Measurements from ENCODE around the gene MZB1.
"Not testable (repeated sequence)": the region's sequence is repeated elsewhere in the genome, so short reads cannot be mapped to it uniquely, and the experiment has no call there.

The MZB1 gene

DNA sequence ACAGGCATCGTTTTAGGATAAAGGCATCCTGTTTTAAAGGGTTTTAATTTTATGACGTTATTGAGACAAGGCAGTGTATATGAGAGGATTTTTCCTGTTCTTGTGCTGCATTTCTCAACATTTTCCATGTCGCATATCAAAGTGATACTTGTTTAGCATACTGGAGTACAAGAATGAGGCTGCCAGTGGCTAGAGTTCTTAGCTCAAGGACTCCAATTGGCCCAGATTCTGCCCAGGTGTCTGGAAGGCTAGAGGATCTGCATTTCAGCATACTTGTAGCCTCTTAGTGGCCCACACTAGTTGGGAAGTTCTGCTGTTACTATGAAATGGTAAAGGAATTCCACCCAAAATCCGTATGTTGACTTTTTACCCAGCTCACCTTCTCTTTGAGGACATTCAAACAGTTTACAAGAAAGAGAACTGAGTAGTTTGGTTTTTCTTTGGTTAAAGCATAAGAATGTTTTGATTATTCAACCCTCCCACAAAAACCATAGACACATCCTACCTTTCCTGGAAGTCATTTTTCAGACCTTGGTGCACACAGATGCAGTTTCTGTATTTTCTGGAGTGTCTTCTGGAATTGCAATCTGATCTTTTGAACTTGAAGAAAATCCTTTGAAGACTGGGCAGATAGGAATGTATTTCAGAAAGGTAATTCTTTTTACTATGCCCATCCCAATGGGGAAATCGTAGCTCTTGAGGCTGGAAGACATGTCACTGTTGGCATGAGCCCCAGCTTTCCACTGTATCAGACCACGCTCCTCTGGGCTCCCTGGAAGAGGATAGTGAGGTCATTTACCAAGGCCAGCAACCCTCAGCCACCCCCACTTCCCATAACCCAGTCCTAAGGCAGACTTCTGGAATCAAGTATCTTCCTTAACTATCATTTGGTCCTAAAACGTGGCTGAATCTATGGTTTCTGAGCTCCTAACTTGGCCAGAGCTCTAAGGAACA lies 18.0 kb downstream of the MZB1 start:
- DNase-seq, result no peak

DNA sequence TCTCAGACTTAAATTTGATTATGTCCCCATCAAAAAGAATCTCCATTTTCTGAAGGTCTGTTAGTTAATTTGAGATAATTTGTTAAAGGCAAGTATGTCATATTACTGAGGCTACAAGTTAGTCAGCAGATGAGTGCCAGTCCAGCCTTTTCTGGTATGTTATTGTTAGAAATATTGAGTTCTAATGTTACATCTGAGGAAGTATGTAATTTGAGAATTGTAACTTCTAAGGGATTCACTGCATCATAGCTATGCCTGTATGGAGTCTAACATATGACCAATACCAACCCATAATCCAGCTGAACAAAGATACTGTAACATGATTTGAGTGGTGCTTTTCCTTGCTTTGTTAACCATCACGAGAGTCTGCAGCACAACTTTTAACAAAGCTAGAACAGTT lies 20.5 kb downstream of the MZB1 start:
- DNase-seq, result no peak

DNA sequence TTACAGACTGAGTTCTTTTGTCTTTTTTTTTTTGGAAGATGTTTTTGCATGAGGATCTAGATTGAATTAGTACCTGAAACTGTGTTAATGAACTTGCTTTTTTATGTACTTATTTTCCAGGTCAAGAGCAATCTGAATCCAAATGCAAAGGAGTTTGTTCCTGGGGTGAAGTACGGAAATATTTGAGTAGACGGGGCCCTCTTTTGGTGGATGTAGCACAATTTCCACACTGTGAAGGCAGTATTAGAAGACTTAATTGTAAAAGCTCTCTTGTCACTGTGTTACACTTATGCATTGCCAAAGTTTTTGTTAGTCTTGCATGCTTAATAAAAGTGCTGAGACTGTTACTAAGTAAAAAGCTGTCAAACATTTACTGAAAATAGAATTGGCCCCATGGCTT lies 21.1 kb downstream of the MZB1 start:
- DNase-seq, result peak; percentile 17

DNA sequence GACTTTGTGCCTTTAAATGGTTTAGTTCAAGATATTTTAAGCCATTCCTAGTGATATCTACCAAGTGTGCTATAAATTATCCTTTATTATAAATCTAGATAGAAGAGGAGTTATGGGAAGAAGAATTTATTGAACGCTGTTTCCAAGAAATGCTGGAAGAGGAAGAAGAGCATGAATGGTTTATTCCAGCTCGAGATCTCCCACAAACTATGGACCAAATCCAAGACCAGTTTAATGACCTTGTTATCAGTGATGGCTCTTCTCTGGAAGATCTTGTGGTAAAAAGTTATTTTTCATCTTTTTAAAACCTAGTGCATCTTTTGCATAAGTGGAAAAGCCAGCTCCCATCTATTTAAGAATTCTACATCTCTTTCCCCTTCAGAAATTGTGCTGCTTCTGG lies 25.2 kb downstream of the MZB1 start:
- no peak for DNase-seq

DNA sequence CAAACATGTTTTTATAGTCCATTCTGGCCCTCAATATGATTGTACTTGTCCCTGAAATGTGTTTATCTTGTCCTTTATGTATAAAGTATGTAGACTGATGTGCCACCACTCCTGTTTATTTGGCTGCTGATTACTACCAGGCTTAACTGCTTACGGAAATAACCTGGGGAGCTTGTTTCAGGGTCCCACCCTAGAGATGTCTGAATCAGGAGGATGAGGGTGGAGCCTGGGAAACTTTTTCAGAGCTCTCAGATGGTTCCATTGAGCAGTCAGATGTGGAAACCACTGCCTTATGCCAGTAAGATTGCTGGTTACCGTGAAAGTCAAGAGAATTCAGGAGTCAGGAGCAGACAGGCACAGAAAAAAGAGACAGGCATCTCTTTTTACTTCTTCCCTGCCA lies 25.8 kb downstream of the MZB1 start:
- no peak for DNase-seq

DNA sequence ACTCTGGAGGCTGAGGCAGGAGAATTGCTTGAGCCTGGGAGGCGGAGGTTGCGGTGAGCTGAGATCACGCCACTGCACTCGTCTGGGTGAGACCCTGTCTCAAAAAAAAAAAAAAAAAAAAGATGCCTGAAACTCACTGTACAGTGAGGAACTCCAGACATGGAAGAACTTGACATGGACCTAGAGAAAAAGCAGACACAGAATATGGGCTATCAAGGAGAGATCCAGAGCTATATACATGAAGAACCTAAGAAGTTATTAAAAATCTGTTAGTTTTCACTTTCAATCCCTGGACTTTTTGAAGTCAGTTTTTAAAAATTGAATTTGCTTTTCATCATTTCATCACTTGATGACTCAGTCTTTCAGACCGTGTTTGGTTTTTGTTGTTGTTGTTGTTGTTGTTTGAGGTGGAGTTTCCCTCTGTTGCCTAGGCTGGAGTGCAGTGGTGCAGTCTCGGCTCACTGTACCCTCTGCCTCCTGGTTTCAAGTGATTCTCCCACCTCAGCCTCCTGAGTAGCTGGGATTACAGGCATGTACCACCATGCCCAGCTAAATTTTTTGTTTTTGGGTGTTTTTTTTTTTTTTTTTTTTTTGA lies 27.8 kb downstream of the MZB1 start:
- DNase-seq, result no peak

DNA sequence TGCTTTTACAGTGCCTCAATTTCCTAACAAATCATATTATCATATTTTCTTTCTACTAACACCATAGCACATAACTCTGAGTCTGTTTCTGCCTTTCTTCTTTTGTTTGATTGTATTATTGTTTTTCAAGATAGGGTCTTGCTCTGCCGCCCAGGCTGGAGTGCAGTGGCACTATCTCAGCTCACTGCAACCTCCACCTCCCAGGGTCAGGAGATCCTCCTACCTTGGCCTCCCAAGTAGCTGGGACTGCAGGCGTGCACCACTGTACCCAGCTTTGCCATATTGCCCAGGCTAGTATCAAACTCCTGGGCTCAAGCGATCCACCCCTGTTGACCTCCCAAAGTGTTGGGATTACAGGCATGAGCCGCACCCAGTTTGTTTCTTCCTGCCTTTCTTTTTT lies 29.3 kb downstream of the MZB1 start:
- DNase-seq, result no peak

DNA sequence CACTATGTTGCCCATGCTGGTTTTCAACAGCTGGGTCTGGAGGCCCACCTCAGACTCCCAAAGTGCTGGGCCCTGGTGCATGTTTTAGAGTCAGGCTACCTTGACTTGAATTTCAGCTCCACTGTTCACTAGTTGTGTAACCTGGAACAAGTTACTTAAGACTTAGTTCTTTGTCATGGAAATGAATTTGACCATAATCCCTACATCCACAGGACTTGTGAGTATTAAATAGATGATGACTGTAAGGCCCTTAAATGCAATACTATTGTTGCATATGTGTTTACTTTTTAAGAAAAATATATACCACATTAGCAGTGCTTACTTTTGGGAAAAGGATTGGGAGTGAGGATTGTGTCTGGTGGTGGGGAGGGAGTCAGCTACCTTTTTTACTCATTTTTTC lies 31.6 kb downstream of the MZB1 start:
- no peak for DNase-seq

DNA sequence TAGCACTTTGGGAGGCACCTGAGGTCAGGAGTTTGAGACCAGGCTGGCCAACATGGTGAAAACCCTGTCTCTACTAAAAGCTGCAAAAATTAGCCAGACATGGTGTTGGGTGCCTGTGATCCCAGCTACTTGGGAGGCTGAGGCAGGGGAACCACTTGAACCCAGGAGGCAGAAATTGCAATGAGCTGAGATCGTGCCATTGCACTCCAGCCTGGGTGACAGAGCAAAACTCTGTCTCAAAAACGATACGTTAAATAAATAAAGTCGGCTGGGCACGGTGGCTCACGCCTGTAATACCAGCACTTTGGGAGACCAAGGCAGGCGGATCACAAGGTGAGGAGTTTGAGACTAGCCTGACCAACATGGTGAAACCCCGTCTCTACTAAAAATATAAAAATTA lies 33.8 kb downstream of the MZB1 start:
- DNase-seq, result not testable (repeated sequence)

DNA sequence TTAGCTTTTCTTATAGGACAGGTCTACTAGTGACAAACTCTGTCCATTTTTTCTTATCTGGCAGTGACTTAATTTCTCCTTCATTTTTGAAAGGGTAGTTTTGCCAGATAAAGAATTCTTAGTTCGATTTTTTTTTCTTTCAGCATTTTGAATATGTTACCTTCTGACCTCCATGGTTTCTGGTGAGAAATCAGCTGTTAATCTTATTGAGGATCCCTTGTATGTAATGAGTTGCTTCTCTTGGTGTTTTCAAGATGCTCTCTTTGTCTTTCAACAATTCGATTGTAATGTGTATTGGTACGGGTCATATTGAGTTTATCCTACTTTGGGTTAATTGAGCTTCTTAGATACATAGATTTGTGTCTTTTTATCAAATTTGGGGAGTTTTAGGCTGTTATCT lies 35.5 kb downstream of the MZB1 start:
- DNase-seq, result no peak

DNA sequence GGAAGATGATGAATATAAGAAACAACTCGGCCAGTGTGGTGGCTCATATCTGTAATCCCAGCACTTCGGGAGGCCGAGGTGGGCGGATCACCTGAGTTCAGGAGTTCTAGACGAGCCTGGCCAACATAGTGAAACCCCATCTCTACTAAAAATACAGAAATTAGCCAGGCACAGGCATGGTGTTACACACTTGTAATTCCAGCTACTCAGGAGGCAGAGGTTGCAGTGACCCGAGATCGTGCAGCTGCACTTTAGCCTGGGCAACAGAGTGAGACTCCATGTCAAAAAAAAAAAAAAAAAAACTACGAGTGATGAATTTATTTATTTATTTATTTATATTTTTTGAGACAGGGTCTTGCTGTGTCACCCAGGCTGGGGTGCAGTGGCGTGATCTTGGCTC lies 41.9 kb downstream of the MZB1 start:
- DNase-seq, result not testable (repeated sequence)

DNA sequence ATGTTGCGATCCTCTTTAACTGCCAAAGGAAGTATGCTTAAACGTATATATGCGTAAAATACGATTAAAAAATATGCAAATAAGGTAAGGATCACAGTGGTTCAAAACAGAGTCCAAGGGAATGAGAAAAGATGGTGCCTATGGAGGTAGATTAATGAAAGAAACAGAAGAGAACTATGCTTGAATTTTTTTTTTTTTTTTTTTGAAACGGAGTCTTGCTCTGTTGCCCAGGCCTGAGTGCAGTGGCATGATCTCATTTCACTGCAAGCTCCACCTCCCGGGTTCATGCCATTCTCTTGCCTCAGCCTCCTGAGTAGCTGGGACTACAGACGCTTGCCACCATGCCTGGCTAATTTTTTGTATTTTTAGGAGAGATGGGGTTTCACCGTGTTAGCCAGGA lies 44.3 kb downstream of the MZB1 start:
- DNase-seq, result not testable (repeated sequence)

DNA sequence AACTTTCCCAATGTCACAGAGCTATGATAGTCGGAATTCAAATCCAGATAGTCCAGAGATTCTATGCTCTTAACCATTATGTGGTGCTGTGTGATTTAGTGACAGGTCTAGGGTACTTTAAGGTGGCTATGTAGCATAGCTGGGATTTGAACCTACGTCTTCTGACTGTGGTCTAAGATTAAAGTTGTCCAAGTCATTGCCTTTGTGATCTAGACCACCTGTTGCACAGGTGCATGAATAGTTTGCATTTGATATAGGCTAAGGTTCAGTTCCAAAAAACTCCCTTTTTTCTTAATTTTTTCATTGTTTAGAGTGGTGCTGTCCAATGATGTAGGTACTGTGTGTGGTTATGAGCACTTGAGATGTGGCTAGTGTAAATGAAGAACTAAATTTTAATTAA lies 45.5 kb downstream of the MZB1 start:
- no peak for DNase-seq

DNA sequence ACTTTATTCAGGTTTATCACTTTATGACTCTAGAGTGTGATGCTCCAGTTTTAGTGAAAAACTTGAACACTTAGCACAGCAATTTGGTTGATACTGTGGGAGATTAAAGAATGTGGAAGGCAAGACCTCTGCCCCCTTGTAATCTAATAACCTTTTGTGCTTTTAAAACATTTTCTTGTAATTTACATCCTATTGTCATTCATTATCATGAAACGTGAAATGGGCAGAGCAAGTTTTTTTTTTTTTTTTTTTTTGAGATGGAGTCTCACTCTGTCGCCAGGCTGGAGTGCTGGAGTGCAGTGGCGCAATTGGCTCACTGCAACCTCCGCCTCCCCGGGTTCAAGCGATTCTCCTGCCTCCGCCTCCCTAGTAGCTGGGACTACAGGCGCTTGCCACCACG lies 46.2 kb downstream of the MZB1 start:
- DNase-seq, result no peak

DNA sequence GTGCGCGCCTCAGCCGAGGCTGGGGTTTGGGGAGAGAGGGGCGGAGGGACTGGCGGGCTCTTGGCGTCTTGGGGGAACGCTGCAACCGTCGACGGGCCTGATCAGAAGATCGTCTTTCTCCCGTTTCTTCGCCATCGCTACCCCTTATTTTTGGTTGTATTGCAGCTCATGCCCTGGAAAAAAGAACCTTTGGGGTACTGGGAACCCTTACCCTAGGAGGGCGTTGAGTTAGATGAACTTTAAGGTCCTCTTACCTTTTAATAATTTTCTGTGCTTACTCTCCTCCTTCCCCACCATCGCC lies 47.3 kb downstream of the MZB1 start:
- no peak for DNase-seq

DNA sequence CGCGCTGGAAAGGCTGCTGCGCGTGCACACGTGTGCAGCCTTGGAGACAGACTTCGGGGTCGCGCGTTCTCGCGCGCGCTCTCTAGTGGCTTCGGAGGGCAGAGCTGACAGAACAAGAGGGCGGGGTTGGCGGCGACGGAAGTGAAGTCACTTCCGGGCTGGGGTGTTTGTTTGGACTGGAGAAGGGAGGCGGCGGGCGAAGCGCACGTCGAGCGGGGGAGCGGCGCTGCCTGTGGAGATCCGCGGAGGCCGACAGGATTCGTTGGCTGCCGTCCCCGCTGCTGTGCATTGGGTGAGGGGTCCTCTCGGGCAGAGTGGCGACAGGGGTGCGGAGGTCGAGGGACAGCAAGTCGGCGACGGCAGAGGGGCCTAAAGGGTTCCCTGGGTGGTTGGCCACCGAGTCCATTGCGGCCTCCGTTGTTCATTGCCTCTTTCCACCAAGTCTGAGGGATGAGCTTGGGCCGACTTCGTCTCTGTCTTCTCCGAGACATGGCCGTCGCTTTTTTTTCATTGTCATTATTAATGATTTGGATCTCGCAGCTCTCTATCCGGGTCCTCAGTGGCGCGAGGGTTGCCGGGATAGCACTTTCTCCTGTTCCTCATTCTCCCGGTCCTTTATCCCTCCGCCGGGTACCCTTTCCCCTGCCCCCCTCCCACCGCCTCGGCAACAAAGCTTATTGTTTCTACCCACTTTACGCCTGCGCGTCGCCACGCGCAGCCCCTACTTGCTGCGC lies 47.9 kb downstream of the MZB1 start, which contains the start of gene PAIP2:
PAIP2 (plus strand) TSS at position 166 of the 734 bp plus-strand sequence. CDS start 21,931 bp downstream, outside the sequence.
- peak; percentile 98 for DNase-seq

DNA sequence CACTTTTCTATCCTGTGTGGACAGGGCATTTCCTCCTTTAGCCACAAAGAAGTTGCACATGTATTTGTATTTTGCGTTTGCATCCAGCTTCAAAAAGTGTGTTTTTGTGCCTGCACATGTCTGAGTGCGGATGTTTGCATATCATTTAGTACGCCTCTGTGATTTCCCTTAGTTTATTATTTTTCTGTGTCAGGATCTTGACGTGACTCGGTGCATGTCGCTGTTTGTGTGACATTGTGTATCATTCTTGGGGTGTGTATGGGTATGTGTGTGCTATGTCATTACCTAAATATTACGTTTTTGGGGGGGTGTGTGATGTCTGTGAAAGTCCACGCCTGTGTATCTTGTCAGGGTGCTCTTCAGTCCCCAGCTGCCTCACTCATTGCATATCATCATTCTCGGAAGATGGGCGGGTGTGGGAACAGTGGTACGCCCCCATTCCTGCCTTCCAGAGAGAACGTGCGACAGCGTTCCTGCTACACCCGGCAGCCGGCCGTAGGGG lies 48.5 kb downstream of the MZB1 start:
- DNase-seq, result no peak

DNA sequence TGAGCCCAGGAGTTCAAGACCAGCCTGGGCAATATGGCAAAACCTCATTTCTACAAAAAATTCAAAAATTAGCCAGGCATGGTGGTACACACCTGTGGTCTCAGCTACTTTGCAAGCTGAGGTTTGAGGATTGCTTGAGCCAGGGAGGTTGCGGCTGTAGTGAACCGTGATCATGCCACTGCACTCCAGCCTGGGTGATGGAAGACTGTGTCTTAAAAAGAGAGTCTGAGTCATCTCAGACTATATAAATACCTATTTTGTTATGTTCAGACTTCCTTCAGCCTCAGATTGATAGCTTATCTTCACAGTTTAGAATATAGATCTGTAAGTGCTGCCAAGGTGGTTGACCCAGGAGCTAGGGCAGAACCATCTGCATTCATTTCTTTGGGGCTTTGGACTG lies 49.7 kb downstream of the MZB1 start:
- DNase-seq, result no peak
